ENCODE results near the gene HCN2.
A peak's percentile ranks its signal among the peaks of the same experiment; 100 is the strongest.

- TF ChIP-seq CREB1 (IDR thresholded peaks at IDR 0.05) = no peak
- TF ChIP-seq KDM1A (IDR thresholded peaks at IDR 0.05; ENCODE audit: borderline replicate concordance, low read length) = peak; percentile 76; the same call in 1 of the 2 replicates
- no peak for TF ChIP-seq EP300 (IDR thresholded peaks at IDR 0.05; ENCODE audit: borderline replicate concordance in 1 of 2, low read depth in 2 of 2, low read length in 2 of 2)
- no peak for TF ChIP-seq GABPA (IDR thresholded peaks at IDR 0.05; ENCODE audit: borderline replicate concordance, insufficient read depth, low read length)
- no peak for TF ChIP-seq MAX (IDR thresholded peaks at IDR 0.05)
- TF ChIP-seq POLR2A (IDR thresholded peaks at IDR 0.05; ENCODE audit: control extremely low read depth in 1 of 2, low read depth in 2 of 2, low read length in 2 of 2) = no peak
- TF ChIP-seq CTCF (IDR thresholded peaks at IDR 0.05; ENCODE audit: control extremely low read depth in 1 of 3, insufficient read depth in 1 of 3, low read depth in 1 of 3, low read length in 3 of 3) = no peak
- no peak for TF ChIP-seq RFX5 (IDR thresholded peaks at IDR 0.05; ENCODE audit: borderline replicate concordance, low read depth, low read length)
- no peak for TF ChIP-seq SP1 (IDR thresholded peaks at IDR 0.05; ENCODE audit: low read depth, low read length)
- no peak for TF ChIP-seq ATF2 (IDR thresholded peaks at IDR 0.05; ENCODE audit: low read length)
- TF ChIP-seq TAF7 (optimal IDR thresholded peaks at IDR 0.05; ENCODE audit: borderline replicate concordance, low read depth, low read length) = no peak
- TF ChIP-seq ATF3 (IDR thresholded peaks at IDR 0.05; ENCODE audit: insufficient read depth, low read depth, low read length) = no peak
- no peak for TF ChIP-seq BCL11A (IDR thresholded peaks at IDR 0.05; ENCODE audit: low read depth in 2 of 2, low read length in 2 of 2)
Measured at GRCh38 chr19:640161-640558, 50.5 kb downstream of the HCN2 start.
